K562 (cell line): ENCODE measurements around the gene HES3. TPM values are rescaled to one million over a fixed set of nuclear protein-coding genes. Genes with fewer than 3 reads are reported as not detected.

Experiments
- ATAC-seq: fragments of 200-7000 bp; cut with Tn5 transposase; 3 replicates; pipeline ENCODE4 v1.9.1; 2020; ENCODE audit warnings: moderate library complexity
- BruUV-seq: library from RNA; stranded (reverse); fragments of 400-500 nt; replicated peaks from 2 replicates; lab custom pipeline; 2021; lab: Mats Ljungman, UMichigan
- CTCF ChIA-PET: fragments of 300-600 bp; formaldehyde crosslinking; extraction: SDS; loops from one replicate; lab custom pipeline; 2021; ENCODE audit warnings: low intra/inter-chr PET ratio; lab: Yijun Ruan, JAX
- POLR2A ChIA-PET: fragments of 300-600, 350-650 bp; sonication (Branson Sonifier 250); formaldehyde crosslinking; extraction: SDS; loops from one replicate; lab custom pipeline; 2021; ENCODE audit warnings: antibody characterized with exemption, inconsistent platforms; lab: Yijun Ruan, JAX
- DNase-seq, 4 experiments: peaks; one replicate each; pipeline versions ENCODE4 v3.0.0 to v3.0.0-alpha.2; 2011 to 2018; ENCODE audit warnings: low spot score in 3 of 4, mixed read lengths in 3 of 4; ENCODE audit errors: extremely low read depth in 1 of 4
- FAIRE-seq: peaks from 2 replicates; lab custom pipeline; 2011; peaks lifted over from hg19 to GRCh38; lab: Jason Lieb, UNC
- H2AFZ ChIP-seq: 2 replicates; pipeline ENCODE4 v1.6.0; 2011; ENCODE audit warnings: low read depth, low read length, control low read depth, inconsistent platforms
- H3K27ac ChIP-seq: fragments of 200-600 bp; 3 replicates; pipeline ENCODE4 v1.8.0; 2011; ENCODE audit warnings: low read depth, mild to moderate bottlenecking, control low read depth, inconsistent platforms, low read length, moderate library complexity, mixed read lengths; ENCODE audit errors: extremely low read depth
- H3K27me3 ChIP-seq, 2 experiments: fragments of 300-600 bp in 1 of 2; 2 replicates in 1 of 2; 3 replicates in 1 of 2; pipeline versions ENCODE4 v1.6.0 to v1.8.0; 2011; ENCODE audit warnings: inconsistent platforms in 2 of 2, low read length in 2 of 2, mild to moderate bottlenecking in 1 of 2, mixed read lengths in 1 of 2, moderate library complexity in 1 of 2; ENCODE audit not compliant: control insufficient read depth in 2 of 2, insufficient read depth in 2 of 2
- H3K36me3 ChIP-seq: fragments of 300-600 bp; 3 replicates; pipeline ENCODE4 v1.8.0; 2011; ENCODE audit warnings: mild to moderate bottlenecking, low read length, inconsistent platforms; ENCODE audit not compliant: control insufficient read depth, insufficient read depth
- H3K4me1 ChIP-seq, 2 experiments: fragments of 200-600 bp in 1 of 2; replicated peaks in 1 of 2; 2 replicates in 1 of 2; 3 replicates in 1 of 2; pipeline versions ENCODE4 v1.5.1 to v1.8.0; 2011; ENCODE audit warnings: inconsistent platforms in 2 of 2, low read length in 2 of 2, mild to moderate bottlenecking in 1 of 2, mixed read lengths in 1 of 2, moderate library complexity in 1 of 2; ENCODE audit not compliant: control insufficient read depth in 2 of 2, insufficient read depth in 2 of 2
- H3K4me2 ChIP-seq: 2 replicates; pipeline ENCODE4 v1.6.1; 2011; ENCODE audit warnings: low read length, control low read depth, inconsistent platforms, mixed read lengths; ENCODE audit not compliant: insufficient read depth
- H3K4me3 ChIP-seq: fragments of 200-600 bp; sonication (generic), shearing (Covaris generic); 2 replicates; pipeline ENCODE4 v1.5.1; 2016; ENCODE audit warnings: control low read depth, inconsistent platforms
- H3K79me2 ChIP-seq: fragments of 200-600 bp; 3 replicates; pipeline ENCODE4 v1.8.0; 2011; ENCODE audit warnings: low read length, inconsistent platforms; ENCODE audit not compliant: control insufficient read depth, insufficient read depth
- H3K9ac ChIP-seq, 2 experiments: 2 replicates each; pipeline versions ENCODE4 v1.6.0 to v1.6.1; 2011; ENCODE audit warnings: low read depth in 2 of 2, low read length in 2 of 2, control low read depth in 1 of 2, inconsistent platforms in 1 of 2, mild to moderate bottlenecking in 1 of 2, mixed read lengths in 1 of 2; ENCODE audit not compliant: insufficient read depth in 1 of 2
- H3K9me1 ChIP-seq: one replicate; pipeline ENCODE4 v1.6.0; 2011; ENCODE audit warnings: inconsistent platforms, mild to moderate bottlenecking, low read length, moderate library complexity; ENCODE audit not compliant: control insufficient read depth, insufficient read depth
- H3K9me3 ChIP-seq: replicated peaks from 2 replicates; pipeline ENCODE4 v1.5.1; 2011; ENCODE audit warnings: low read depth, low read length, inconsistent platforms; ENCODE audit not compliant: control insufficient read depth, insufficient read depth
- H4K20me1 ChIP-seq: replicated peaks from 2 replicates; pipeline ENCODE4 v1.6.1; 2011; ENCODE audit warnings: low read length, inconsistent platforms, mixed read lengths; ENCODE audit not compliant: control insufficient read depth, insufficient read depth
- EP400 ChIP-seq: fragments of 450-650 bp; IDR thresholded peaks from 2 replicates; pipeline ENCODE4 v1.6.1; 2017; ENCODE audit warnings: antibody characterized with exemption, mild to moderate bottlenecking, moderate library complexity
- PCBP1 ChIP-seq: fragments of 200-400 bp; formaldehyde crosslinking; IDR thresholded peaks from 2 replicates; pipeline ENCODE4 v1.6.1; 2018; ENCODE audit warnings: mild to moderate bottlenecking, low read depth, low read length; ENCODE audit not compliant: poor library complexity, severe bottlenecking
- TARDBP ChIP-seq: fragments of 450-650 bp; IDR thresholded peaks from 2 replicates; pipeline ENCODE4 v1.6.1; 2016
- ZNF263 ChIP-seq: sonication (generic); formaldehyde crosslinking; IDR thresholded peaks from 2 replicates; pipeline ENCODE4 v1.8.0; 2022; ENCODE audit warnings: mild to moderate bottlenecking, missing genetic modification reagents, borderline replicate concordance
- WGBS: fragments of 100-300 bp; shearing (Covaris generic); methylation state at CpG from one replicate; pipeline ENCODE4 v1.1.6; 2016; ENCODE audit warnings: low coverage, mixed read lengths; ENCODE audit not compliant: insufficient coverage; ENCODE audit errors: missing lambda C conversion rate; 5-methylcytosine and 5-hydroxymethylcytosine counted together
- in situ Hi-C: fragments of 300-500 bp; cut with MboI; formaldehyde crosslinking; loops from 4 replicates; pipeline ENCODE4 v1.15.0; 2018; ENCODE audit warnings: inconsistent platforms, mixed read lengths
- intact Hi-C: fragments of 100-400 bp; cut with micrococcal nuclease; formaldehyde crosslinking; loops from 2 replicates; pipeline ENCODE4 v1.14.2; 2022
- polyA plus RNA-seq, 8 experiments: library from polyadenylated mRNA; depleted of rRNA in 4 of 8; stranded (reverse) in 5 of 8; unstranded in 3 of 8; fragments of >200 nt; fragmentation: Nextera tagmentation in 2 of 8; fragmentation: Illumina TruSeq in 1 of 8; extraction: Ambion mirVana in 2 of 8; extraction: Trizol in 1 of 8; gene quantifications; 2 replicates each; pipeline versions ENCODE4 v1.2.1 to v1.2.3, GENCODE V29; 2011 to 2014; ENCODE audit warnings: inconsistent platforms in 1 of 8, missing spikeins in 1 of 8
- total RNA-seq, 7 experiments: library from RNA; depleted of rRNA in 6 of 7; stranded (reverse); fragments of >200 nt in 6 of 7; fragmentation: Illumina TruSeq in 2 of 7; extraction: Trizol in 2 of 7; gene quantifications; 2 replicates each; pipeline versions ENCODE4 v1.2.1 to v1.2.3, GENCODE V29; 2011 to 2021; ENCODE audit warnings: low replicate concordance in 1 of 7
- TF ChIP-seq, protein P1 (sequence below): sonication (generic); formaldehyde crosslinking; IDR thresholded peaks from 2 replicates; pipeline ENCODE4 v1.8.1; 2023; ENCODE audit warnings: mild to moderate bottlenecking, missing genetic modification reagents
- TF ChIP-seq, protein P2 (sequence below): fragments of 450-650 bp; IDR thresholded peaks from 2 replicates; pipeline ENCODE4 v1.6.1; 2016
- TF ChIP-seq, protein P3 (sequence below): sonication (generic); formaldehyde crosslinking; IDR thresholded peaks from 2 replicates; pipeline ENCODE4 v1.5.0; 2020; ENCODE audit warnings: missing genetic modification reagents
- TF ChIP-seq, protein P4 (sequence below): sonication (generic); formaldehyde crosslinking; IDR thresholded peaks from 2 replicates; pipeline ENCODE4 v1.8.0; 2022; ENCODE audit warnings: missing genetic modification reagents, mild to moderate bottlenecking, moderate library complexity, borderline replicate concordance

The HES3 gene
- total and polyA plus RNA-seq, 9 of the 15 experiments (the other 6 are each of a cell fraction or from before 2014, with no cell fraction given): not detected

DNA sequence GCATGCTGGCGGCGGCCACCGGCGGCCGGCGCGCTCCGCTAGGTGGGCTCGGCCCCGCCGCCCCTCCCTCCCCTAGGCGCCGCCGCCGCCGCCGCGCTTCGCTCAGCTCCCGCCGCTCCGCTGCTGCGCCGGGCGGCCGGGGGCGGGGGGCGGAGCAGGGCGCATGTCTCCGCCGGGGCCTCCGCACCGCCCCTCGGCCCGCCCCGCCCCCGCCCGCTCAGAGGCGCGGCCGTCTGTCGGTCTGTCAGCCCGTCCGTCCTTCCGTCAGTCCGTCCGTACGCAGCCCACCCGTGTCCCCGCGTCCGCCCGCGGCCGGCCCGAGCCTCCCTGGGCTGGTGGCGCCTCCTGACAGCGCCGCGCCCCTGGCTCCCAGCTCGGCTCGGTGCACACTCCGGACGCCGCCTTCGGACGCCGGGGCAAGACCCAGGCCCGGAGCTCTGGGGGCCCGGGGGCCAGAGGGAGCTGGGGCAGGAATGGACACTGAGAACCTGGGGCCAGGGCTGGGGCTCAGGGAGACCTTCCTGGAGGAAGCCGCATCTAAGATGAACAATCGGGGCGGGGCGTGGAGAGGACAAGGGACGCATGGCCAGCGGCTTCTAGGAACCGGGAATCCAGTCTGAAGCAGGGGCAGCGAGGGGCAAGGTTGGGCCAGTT, 17.1 kb downstream of the HES3 start, which contains the start of gene GPR153 (continued):
- TF ChIP-seq, protein P1, sequence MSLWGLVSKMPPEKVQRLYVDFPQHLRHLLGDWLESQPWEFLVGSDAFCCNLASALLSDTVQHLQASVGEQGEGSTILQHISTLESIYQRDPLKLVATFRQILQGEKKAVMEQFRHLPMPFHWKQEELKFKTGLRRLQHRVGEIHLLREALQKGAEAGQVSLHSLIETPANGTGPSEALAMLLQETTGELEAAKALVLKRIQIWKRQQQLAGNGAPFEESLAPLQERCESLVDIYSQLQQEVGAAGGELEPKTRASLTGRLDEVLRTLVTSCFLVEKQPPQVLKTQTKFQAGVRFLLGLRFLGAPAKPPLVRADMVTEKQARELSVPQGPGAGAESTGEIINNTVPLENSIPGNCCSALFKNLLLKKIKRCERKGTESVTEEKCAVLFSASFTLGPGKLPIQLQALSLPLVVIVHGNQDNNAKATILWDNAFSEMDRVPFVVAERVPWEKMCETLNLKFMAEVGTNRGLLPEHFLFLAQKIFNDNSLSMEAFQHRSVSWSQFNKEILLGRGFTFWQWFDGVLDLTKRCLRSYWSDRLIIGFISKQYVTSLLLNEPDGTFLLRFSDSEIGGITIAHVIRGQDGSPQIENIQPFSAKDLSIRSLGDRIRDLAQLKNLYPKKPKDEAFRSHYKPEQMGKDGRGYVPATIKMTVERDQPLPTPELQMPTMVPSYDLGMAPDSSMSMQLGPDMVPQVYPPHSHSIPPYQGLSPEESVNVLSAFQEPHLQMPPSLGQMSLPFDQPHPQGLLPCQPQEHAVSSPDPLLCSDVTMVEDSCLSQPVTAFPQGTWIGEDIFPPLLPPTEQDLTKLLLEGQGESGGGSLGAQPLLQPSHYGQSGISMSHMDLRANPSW (CRISPR knock-in tag): no peak
- peak; percentile 41 for TF ChIP-seq PCBP1

DNA sequence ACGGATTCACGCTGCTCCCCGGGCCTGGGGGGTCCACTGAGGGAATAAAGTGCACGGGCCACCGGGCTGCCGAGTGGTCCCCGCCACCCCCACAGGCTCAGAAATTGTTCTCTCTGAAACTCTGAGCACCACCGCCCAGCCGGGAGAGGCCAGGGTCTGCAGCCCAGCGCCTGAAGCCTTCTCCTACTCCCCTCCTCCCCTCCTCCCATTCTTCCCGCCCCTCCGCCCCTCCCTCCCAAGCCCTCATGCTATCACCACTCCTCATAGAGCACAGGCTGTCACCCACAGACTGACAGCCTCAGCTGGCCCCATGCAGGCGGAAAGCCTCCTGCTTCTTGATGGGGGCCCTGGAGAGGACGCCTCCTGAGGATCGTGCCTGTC, 17.6 kb downstream of the HES3 start:
- Histone ChIP-seq H3K4me3 (peak overlapping the region; percentile 46; the same call in 1 of the 2 replicates), H3K27me3 (peaks cover 0 to 15% of the 10 kb centered on the region in 2 experiments; a peak in 2 of 5 replicates), H2AFZ (peak overlapping the region; percentile 71; the same call in 1 of the 2 replicates), H3K4me1 (peaks cover 0 to 68% of the 10 kb centered on the region in 2 experiments; a peak in 3 of 5 replicates), H3K9me1 (no peaks in the 10 kb centered on the region), H4K20me1 (peaks cover 26% of the 10 kb centered on the region), H3K79me2 (no peaks in the 10 kb centered on the region), H3K36me3 (no peaks in the 10 kb centered on the region; the same call in 1 of the 3 replicates), H3K9me3 (no peaks in the 10 kb centered on the region), H3K4me2 (peak overlapping the region; percentile 71), H3K9ac (peak overlapping the region in 1 of 2 experiments; percentile 78; a peak in 2 of 4 replicates), H3K27ac (no peak overlapping the region)
- in situ Hi-C loops: loop anchor here (25.0 kb wide), 1 partner anchor 951 kb away; no protein-coding TSS in a partner anchor
- TF ChIP-seq, protein P2, sequence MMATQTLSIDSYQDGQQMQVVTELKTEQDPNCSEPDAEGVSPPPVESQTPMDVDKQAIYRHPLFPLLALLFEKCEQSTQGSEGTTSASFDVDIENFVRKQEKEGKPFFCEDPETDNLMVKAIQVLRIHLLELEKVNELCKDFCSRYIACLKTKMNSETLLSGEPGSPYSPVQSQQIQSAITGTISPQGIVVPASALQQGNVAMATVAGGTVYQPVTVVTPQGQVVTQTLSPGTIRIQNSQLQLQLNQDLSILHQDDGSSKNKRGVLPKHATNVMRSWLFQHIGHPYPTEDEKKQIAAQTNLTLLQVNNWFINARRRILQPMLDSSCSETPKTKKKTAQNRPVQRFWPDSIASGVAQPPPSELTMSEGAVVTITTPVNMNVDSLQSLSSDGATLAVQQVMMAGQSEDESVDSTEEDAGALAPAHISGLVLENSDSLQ: peak; percentile 70
- TF ChIP-seq, protein P3, sequence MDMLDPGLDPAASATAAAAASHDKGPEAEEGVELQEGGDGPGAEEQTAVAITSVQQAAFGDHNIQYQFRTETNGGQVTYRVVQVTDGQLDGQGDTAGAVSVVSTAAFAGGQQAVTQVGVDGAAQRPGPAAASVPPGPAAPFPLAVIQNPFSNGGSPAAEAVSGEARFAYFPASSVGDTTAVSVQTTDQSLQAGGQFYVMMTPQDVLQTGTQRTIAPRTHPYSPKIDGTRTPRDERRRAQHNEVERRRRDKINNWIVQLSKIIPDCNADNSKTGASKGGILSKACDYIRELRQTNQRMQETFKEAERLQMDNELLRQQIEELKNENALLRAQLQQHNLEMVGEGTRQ: no peak
- no peak for TF ChIP-seq EP400
- TF ChIP-seq, protein P4, sequence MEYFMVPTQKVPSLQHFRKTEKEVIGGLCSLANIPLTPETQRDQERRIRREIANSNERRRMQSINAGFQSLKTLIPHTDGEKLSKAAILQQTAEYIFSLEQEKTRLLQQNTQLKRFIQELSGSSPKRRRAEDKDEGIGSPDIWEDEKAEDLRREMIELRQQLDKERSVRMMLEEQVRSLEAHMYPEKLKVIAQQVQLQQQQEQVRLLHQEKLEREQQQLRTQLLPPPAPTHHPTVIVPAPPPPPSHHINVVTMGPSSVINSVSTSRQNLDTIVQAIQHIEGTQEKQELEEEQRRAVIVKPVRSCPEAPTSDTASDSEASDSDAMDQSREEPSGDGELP (CRISPR knock-in tag): peak; percentile 56; the same call in 1 of the 2 replicates
- TF ChIP-seq TARDBP: no peak
- TF ChIP-seq PCBP1: peak; percentile 12
- TF ChIP-seq ZNF263 (CRISPR knock-in tag): peak; percentile 62; the same call in 1 of the 2 replicates
- POLR2A ChIA-PET: interaction anchor here (0.6 to 0.7 kb wide), 2 partner anchors 62 to 336 kb away, joined by 3 to 4 read pairs; no protein-coding TSS in a partner anchor
- DNase-seq (peak; percentile 68 to 71 (median 70)), ATAC-seq (peak; percentile 22), FAIRE-seq (peak; percentile 58)
- intact Hi-C loops: no loop called here
- WGBS: 11% methylated on average over 12 of the region's 15 CpGs
- BruUV-seq: no TSS peak
- CTCF ChIA-PET: interaction anchor here (0.6 kb wide), 1 partner anchor 15 kb away, joined by 3 read pairs; no protein-coding TSS in a partner anchor
